Lower leg skin (tissue), 4 donors: Measurements from ENCODE around the gene ESX1. TPM values are rescaled to one million over a fixed set of nuclear protein-coding genes. Genes with fewer than 3 reads are reported as not detected.

Experiments
- DNase-seq, 2 donors: peaks; one replicate each; pipeline ENCODE4 v3.0.0-alpha.2; 2019; ENCODE audit warnings: low spot score in 2 of 2
- H3K4me3 ChIP-seq: fragments of 200-600 bp; sonication (generic); 2 replicates; pipeline ENCODE4 v1.5.1; 2017; ENCODE audit warnings: mild to moderate bottlenecking, low read depth; ENCODE audit not compliant: poor library complexity, severe bottlenecking
- POLR2A ChIP-seq, 2 donors: fragments of 450-650 bp; IDR thresholded peaks; one replicate each; pipeline ENCODE4 v1.6.1; 2016 to 2017; ENCODE audit warnings: antibody characterized with exemption in 2 of 2, mild to moderate bottlenecking in 1 of 2, moderate library complexity in 1 of 2
- WGBS, 2 donors: methylation state at CpG; one replicate each; pipeline ENCODE4 v1.1.5; 2018; 5-methylcytosine and 5-hydroxymethylcytosine counted together
- intact Hi-C: fragments of 100-400 bp; cut with DNase I; formaldehyde crosslinking; loops from one replicate; pipeline ENCODE4 v1.15.0; 2023; ENCODE audit warnings: low total_unique reads
- total RNA-seq, 4 donors: library from RNA; depleted of rRNA; stranded (reverse); fragments of >200 nt; gene quantifications; one replicate each; pipeline ENCODE4 v1.1.0, GENCODE V29; 2016
- TF ChIP-seq, protein P1 (sequence below), 3 donors: fragments of 450-650 bp; IDR thresholded peaks; one replicate each; pipeline ENCODE4 v1.5.1; 2016; ENCODE audit warnings: antibody characterized with exemption in 3 of 3, mild to moderate bottlenecking in 3 of 3, moderate library complexity in 2 of 3

ESX1 gene
- total RNA-seq: not detected

DNA sequence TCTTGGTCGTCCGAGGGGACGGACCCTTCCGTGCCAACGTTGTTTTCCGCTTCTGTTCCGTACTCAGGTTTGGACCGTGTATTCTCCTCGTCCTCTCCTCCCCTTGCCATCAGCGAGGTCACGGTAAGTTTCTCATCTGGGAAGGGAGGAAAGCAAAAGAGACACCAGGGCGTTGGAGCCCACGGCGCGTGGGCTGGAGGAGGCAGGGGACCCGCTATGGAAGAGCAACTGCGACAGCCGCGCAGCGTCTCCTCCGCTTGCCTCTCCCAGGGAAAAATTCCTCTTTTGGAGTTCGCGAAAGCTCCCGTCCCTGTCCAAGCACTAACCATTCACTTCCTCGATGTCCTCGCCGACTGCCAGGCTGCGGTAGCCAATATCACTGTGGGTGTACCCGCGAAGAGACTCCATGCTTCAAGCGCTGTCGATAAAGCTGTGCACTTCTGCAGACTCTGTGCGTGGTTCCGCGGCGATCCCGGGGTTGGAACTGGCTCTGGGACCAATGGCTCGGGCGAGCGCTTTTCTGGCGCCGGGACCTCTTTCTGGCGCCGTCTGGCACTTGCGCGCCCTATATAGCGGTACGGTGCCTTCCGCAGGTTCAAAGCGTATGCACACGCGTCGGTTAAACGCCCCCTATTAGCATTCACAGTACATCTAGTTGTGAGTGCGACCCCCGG, at the start of gene ESX1:
Gene ESX1 (minus strand): TSS at position 492 of the 674 bp plus-strand sequence. CDS start 84 bp downstream, at position 408.
- intact Hi-C loops: no loop called here
- TF ChIP-seq, protein P1, sequence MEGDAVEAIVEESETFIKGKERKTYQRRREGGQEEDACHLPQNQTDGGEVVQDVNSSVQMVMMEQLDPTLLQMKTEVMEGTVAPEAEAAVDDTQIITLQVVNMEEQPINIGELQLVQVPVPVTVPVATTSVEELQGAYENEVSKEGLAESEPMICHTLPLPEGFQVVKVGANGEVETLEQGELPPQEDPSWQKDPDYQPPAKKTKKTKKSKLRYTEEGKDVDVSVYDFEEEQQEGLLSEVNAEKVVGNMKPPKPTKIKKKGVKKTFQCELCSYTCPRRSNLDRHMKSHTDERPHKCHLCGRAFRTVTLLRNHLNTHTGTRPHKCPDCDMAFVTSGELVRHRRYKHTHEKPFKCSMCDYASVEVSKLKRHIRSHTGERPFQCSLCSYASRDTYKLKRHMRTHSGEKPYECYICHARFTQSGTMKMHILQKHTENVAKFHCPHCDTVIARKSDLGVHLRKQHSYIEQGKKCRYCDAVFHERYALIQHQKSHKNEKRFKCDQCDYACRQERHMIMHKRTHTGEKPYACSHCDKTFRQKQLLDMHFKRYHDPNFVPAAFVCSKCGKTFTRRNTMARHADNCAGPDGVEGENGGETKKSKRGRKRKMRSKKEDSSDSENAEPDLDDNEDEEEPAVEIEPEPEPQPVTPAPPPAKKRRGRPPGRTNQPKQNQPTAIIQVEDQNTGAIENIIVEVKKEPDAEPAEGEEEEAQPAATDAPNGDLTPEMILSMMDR (IDR thresholded peaks at IDR 0.05): no peak
- TF ChIP-seq POLR2A (IDR thresholded peaks at IDR 0.05): no peak
- 0 to 42% methylated on average over 3 to 49 of the region's 56 CpGs for WGBS, 2 donors
- no peak for DNase-seq
- H3K4me3 ChIP-seq: no peak within 1 kb of the TSS

DNA sequence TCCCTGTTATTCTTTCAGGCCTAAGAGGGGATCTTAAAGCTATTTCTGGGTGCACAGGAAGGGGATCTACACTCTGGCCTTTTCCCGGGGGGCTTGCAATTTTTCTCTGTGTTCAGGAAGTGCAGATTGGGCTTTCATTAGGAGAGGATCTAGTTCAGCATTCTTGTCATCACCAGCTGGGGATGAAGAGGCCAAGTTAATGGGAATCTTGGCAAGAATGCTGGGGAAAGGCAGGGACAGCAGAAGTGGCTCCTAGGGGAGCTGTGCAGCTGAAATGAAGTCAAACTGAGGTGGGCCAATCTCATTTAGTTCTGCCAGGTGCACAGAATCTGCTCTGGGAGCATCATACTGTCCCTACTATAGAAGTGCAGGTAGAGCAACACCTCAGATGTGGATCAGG, 40.9 kb upstream of the ESX1 start:
- 36 to 52% methylated on average over 1 of the region's 1 CpG for WGBS, 2 donors
- TF ChIP-seq, protein P1 (IDR thresholded peaks at IDR 0.05): no peak
- no peak for TF ChIP-seq POLR2A (IDR thresholded peaks at IDR 0.05)
- H3K4me3 ChIP-seq: no peak overlapping the region
- intact Hi-C loops: no loop called here
- DNase-seq: no peak

DNA sequence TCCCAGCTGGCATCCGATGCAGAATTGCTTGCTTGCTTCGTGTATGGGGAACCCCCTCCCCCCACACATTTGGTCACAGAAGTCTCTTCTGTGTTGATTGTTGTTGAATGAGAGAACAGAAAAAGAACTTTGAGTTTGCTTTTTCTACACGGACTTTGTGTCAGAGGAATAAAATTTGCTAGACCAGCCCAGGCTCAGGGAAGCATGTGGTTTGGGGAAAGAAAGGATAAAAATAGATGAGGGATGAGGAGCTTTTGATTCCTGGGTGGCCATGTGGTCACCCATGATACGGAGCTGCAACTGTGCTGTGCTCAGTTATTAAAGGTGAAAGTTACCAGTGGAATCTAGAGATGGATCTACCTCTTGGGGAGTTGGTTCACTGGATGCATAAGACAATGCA, 34.2 kb upstream of the ESX1 start:
- TF ChIP-seq POLR2A (IDR thresholded peaks at IDR 0.05): no peak
- TF ChIP-seq, protein P1 (IDR thresholded peaks at IDR 0.05): no peak
- 41 to 51% methylated on average over 4 of the region's 4 CpGs for WGBS, 2 donors
- intact Hi-C loops: no loop called here

DNA sequence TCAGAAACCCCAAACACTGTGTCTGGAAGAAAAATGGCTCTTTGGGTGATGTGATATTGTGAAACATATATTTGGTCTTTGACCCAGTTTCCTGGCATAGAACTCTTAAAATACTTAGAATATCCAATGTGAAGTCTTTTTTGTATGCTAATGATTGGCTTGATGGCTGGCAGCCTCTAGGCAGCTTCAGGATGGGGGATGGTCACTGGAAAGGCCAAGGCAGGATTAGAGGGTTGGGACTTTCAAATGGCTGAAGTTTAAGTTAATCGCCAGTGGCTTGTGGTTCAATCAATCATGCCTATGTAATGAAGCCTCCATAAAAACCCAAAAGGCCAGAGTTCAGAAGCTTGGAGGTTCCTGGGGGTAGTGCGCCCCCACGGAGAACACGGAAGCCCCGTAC, 33.5 kb upstream of the ESX1 start:
- TF ChIP-seq, protein P1 (IDR thresholded peaks at IDR 0.05): no peak
- TF ChIP-seq POLR2A (IDR thresholded peaks at IDR 0.05): no peak
- no peak overlapping the region for H3K4me3 ChIP-seq
- intact Hi-C loops: no loop called here
- no peak for DNase-seq
- WGBS, 2 donors: 34 to 48% methylated on average over 5 of the region's 5 CpGs

More for the DNA sequence above, 34.2 kb upstream of the ESX1 start:
- no peak overlapping the region for H3K4me3 ChIP-seq
- no peak for DNase-seq

DNA sequence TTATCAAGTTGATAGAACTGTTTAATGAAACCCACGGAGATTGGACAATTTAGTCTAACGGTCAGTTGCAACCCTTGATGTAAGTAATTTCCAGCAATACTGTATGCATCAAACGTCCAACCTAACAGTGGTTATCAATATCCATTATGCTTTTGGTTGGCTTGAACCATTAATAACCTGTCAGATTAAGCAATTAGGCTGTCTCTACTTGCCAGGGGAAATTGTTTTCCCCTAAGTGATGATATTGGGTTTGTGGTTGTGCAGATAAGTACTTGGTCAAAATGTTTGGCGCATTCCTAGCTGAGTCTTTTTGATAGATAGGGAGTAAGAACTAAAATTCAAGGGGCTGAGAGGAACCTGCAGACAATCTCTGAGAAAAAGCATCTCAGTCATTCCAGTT, 30.5 kb upstream of the ESX1 start:
- WGBS, 2 donors: 80 to 93% methylated on average over 4 of the region's 4 CpGs
- H3K4me3 ChIP-seq: no peak overlapping the region
- DNase-seq: no peak
- no peak for TF ChIP-seq POLR2A (IDR thresholded peaks at IDR 0.05)
- TF ChIP-seq, protein P1 (IDR thresholded peaks at IDR 0.05): no peak
- intact Hi-C loops: no loop called here

DNA sequence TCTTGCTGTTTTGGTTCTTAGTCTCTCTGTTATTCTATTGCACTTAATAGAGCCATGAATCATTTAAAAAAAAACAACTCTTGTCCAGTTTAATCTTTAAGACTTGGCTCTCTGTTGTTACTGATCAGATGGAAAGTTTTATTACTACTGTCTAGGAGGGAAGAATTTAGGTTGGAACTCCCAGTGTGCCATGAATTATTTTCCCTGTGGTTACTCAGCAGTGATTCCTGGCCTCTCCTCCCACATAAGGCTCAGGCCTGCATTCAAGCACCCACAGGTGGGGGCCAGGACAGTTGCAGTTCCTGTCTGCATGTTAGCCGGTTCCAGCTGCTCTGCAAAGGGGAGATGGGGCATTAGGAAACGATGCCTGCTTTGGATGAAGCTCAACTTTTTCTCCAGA, 29.8 kb upstream of the ESX1 start:
- H3K4me3 ChIP-seq: no peak overlapping the region
- TF ChIP-seq POLR2A (IDR thresholded peaks at IDR 0.05): no peak
- TF ChIP-seq, protein P1 (IDR thresholded peaks at IDR 0.05): no peak
- 36% methylated on average over 2 of the region's 2 CpGs; no CpG with 5 or more reads in 1 of the 2 donors for WGBS, 2 donors
- DNase-seq: no peak
- intact Hi-C loops: no loop called here
